ENCODE results near the gene ABLIM3. TPM values are rescaled to one million over a fixed set of nuclear protein-coding genes. Genes with fewer than 3 reads are reported as not detected.

Gene ABLIM3
- polyA plus RNA-seq, 1 experiment: 25.7 TPM

- no peak for TF ChIP-seq CTCF (IDR thresholded peaks at IDR 0.05; ENCODE audit: insufficient read depth, low read depth, low read length)
- Histone ChIP-seq H3K36me3 (ENCODE audit: control insufficient read depth, insufficient read depth, low read length) (no peaks in the 10 kb centered on the region), H3K4me3 (ENCODE audit: low read depth, low read length) (no peak overlapping the region), H3K27me3 (ENCODE audit: control insufficient read depth, insufficient read depth, low read length) (no peaks in the 10 kb centered on the region)
- CTCF ChIA-PET: no interaction called here
- DNase-seq (ENCODE audit: low read depth): no peak
- POLR2A ChIA-PET: interaction anchor here (0.6 kb wide), 1 partner anchor 51 kb away, joined by 4 read pairs; no protein-coding TSS in a partner anchor
These were observed 36.1 kb downstream of the ABLIM3 start for GRCh38 chr5:149177339-149177843.

GRCh38 chr5:149177911-149178565, 36.7 kb downstream of the ABLIM3 start:
- CTCF ChIA-PET: no interaction called here
- DNase-seq (ENCODE audit: low read depth): no peak

DNA sequence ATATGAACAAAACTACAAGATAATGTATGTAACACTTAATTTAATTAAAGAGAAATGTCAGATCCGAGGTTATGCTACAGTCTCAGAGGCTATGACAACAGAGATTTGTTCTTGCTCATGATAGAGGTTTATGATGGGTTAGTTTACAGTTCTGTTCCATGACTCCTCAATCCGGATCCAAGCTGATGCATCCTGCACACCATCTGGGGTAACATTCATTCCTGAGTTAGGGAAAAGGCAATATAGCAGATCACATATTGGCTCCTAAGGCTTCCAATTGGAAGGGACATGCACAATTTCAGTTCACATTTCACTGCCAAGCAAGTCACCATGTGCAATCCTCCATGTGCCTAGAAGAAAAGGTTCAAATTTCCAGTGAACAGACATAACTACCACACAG, 40.4 kb downstream of the ABLIM3 start:
- no peak for TF ChIP-seq CTCF (IDR thresholded peaks at IDR 0.05; ENCODE audit: insufficient read depth, low read depth, low read length)
- no peak for DNase-seq (ENCODE audit: low read depth)
- ChIA-PET CTCF (no interaction called here), POLR2A (no interaction called here)
- no peaks in the 10 kb centered on the region; the same call in 1 of the 2 replicates for H3K36me3 ChIP-seq (ENCODE audit: control insufficient read depth, insufficient read depth, low read length)
- H3K27me3 ChIP-seq (ENCODE audit: control insufficient read depth, insufficient read depth, low read length): no peaks in the 10 kb centered on the region
- H3K4me3 ChIP-seq (ENCODE audit: low read depth, low read length): no peak overlapping the region

More at GRCh38 chr5:149177911-149178565, 36.7 kb downstream of the ABLIM3 start:
- H3K36me3 ChIP-seq (ENCODE audit: control insufficient read depth, insufficient read depth, low read length): no peaks in the 10 kb centered on the region
- H3K4me3 ChIP-seq (ENCODE audit: low read depth, low read length): no peak overlapping the region
- POLR2A ChIA-PET: no interaction called here
- TF ChIP-seq CTCF (IDR thresholded peaks at IDR 0.05; ENCODE audit: insufficient read depth, low read depth, low read length): no peak
- no peaks in the 10 kb centered on the region for H3K27me3 ChIP-seq (ENCODE audit: control insufficient read depth, insufficient read depth, low read length)

DNA sequence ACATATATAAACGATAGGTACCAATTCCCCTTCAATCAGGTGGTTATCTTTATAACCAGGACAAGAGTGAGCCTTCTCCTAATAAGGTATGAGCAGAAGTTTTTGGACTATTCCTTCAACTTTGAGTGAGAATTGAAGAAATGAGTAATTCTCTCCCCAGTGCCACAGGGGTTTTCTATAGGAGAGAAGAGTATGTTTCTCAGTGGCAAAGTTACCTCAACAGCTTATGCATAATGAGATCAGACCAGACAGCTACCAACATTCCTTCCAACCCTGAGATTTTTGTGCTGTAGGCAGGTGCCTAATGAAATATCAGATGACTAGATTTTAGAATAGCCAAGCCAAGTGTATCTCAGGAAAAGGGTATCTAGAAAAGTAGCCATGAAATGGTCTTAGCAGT, 40.9 kb downstream of the ABLIM3 start:
- Histone ChIP-seq H3K4me3 (ENCODE audit: low read depth, low read length) (no peak overlapping the region), H3K27me3 (ENCODE audit: control insufficient read depth, insufficient read depth, low read length) (no peaks in the 10 kb centered on the region), H3K36me3 (ENCODE audit: control insufficient read depth, insufficient read depth, low read length) (no peaks in the 10 kb centered on the region; the same call in 1 of the 2 replicates)
- ChIA-PET POLR2A (no interaction called here), CTCF (interaction anchor here (1.7 kb wide), 1 partner anchor 46 kb away, joined by 5 read pairs; no protein-coding TSS in a partner anchor)
- no peak for TF ChIP-seq CTCF (IDR thresholded peaks at IDR 0.05; ENCODE audit: insufficient read depth, low read depth, low read length)
- no peak for DNase-seq (ENCODE audit: low read depth)

DNA sequence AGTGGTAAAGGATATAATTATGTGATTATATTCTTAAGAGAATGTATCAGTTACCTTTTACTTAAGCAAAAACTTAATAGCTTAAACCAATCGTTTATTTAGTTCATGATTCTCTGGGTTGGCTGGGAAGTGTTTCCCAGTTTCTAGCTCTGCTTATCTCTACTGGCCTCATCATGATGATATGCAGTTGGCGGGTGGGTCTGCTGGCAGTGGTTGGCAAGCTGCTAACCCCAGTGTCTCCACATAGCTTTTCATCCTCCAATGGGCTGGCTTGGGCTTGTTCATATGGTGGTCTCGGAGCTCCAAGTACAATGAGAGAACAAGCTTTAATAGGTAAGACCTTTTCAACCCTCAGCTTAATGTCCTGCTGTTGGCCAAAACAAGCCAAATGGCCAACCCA, 43.8 kb downstream of the ABLIM3 start:
- no peak for DNase-seq (ENCODE audit: low read depth)
- H3K27me3 ChIP-seq (ENCODE audit: control insufficient read depth, insufficient read depth, low read length): no peaks in the 10 kb centered on the region
- H3K36me3 ChIP-seq (ENCODE audit: control insufficient read depth, insufficient read depth, low read length): no peaks in the 10 kb centered on the region; the same call in 1 of the 2 replicates
- CTCF ChIA-PET: interaction anchor here (1.5 kb wide), 1 partner anchor 9 kb away, joined by 6 read pairs; no protein-coding TSS in a partner anchor
- TF ChIP-seq CTCF (IDR thresholded peaks at IDR 0.05; ENCODE audit: insufficient read depth, low read depth, low read length): no peak
- no peak overlapping the region for H3K4me3 ChIP-seq (ENCODE audit: low read depth, low read length)
- POLR2A ChIA-PET: no interaction called here
